Smooth muscle cell (in vitro differentiated cells): ENCODE measurements around the gene PPP1CB. TPM values are rescaled to one million over a fixed set of nuclear protein-coding genes. Genes with fewer than 3 reads are reported as not detected.

Experiments
- DNase-seq: peaks from one replicate; lab custom pipeline; 2025; ENCODE audit not compliant: unreplicated experiment; lab: John Stamatoyannopoulos, UW
- H2AFZ ChIP-seq: fragments of 200-600 bp; sonication (generic); 2 replicates; pipeline ENCODE4 v1.6.0; 2016; ENCODE audit warnings: antibody characterized with exemption, low read depth, mild to moderate bottlenecking
- H3F3A ChIP-seq: fragments of 200-600 bp; sonication (generic); 2 replicates; pipeline ENCODE4 v1.6.0; 2017; ENCODE audit warnings: antibody characterized with exemption, low read depth
- H3K27ac ChIP-seq: fragments of 200-600 bp; sonication (generic); 2 replicates; pipeline ENCODE4 v1.5.1; 2016; ENCODE audit warnings: low read depth, mild to moderate bottlenecking
- H3K27me3 ChIP-seq: fragments of 200-600 bp; sonication (generic); 2 replicates; pipeline ENCODE4 v1.6.1; 2016; ENCODE audit warnings: low read depth, mild to moderate bottlenecking
- H3K36me3 ChIP-seq: fragments of 200-600 bp; sonication (generic); 2 replicates; pipeline ENCODE4 v1.5.1; 2016; ENCODE audit warnings: low read depth
- H3K4me1 ChIP-seq: fragments of 200-600 bp; sonication (generic); 2 replicates; pipeline ENCODE4 v1.5.1; 2016; ENCODE audit warnings: low read depth
- H3K4me2 ChIP-seq: fragments of 200-600 bp; sonication (generic); 2 replicates; pipeline ENCODE4 v1.6.0; 2016; ENCODE audit warnings: mild to moderate bottlenecking
- H3K4me3 ChIP-seq: fragments of 200-600 bp; sonication (generic); 2 replicates; pipeline ENCODE4 v1.5.1; 2016; ENCODE audit warnings: mild to moderate bottlenecking
- H3K79me2 ChIP-seq: fragments of 200-600 bp; sonication (generic); 2 replicates; pipeline ENCODE4 v1.6.0; 2016; ENCODE audit warnings: low read depth, mild to moderate bottlenecking
- H3K9ac ChIP-seq: fragments of 200-600 bp; sonication (generic); 2 replicates; pipeline ENCODE4 v1.6.0; 2016; ENCODE audit warnings: low read depth
- H3K9me3 ChIP-seq: fragments of 200-600 bp; sonication (generic); replicated peaks from 2 replicates; pipeline ENCODE4 v1.5.1; 2016; ENCODE audit warnings: low read depth
- H4K20me1 ChIP-seq: fragments of 200-600 bp; sonication (generic); 2 replicates; pipeline ENCODE4 v1.6.0; 2016; ENCODE audit warnings: low read depth
- CTCF ChIP-seq: fragments of 200-600 bp; sonication (generic); IDR thresholded peaks from 2 replicates; pipeline ENCODE4 v1.5.1; 2017; ENCODE audit warnings: borderline replicate concordance, mild to moderate bottlenecking, antibody characterized with exemption; ENCODE audit not compliant: insufficient read depth, poor library complexity, severe bottlenecking
- WGBS: methylation state at CpG from one replicate; pipeline ENCODE4 v1.1.7; 2016; ENCODE audit warnings: low lambda C conversion rate; 5-methylcytosine and 5-hydroxymethylcytosine counted together
- polyA plus RNA-seq: library from polyadenylated mRNA; unstranded; fragments of >200 nt; fragmentation: Nextera tagmentation; extraction: Ambion mirVana; gene quantifications from 2 replicates; pipeline ENCODE4 v1.2.1, GENCODE V29; 2016
- total RNA-seq: library from RNA; depleted of rRNA; stranded (reverse); fragments of >200 nt; gene quantifications from 2 replicates; pipeline ENCODE4 v1.2.3, GENCODE V29; 2014

The PPP1CB gene
- total and polyA plus RNA-seq, 2 experiments from 2014 or later = 66.8 to 193 TPM

GRCh38 chr2:28802975-28803429, 51.4 kb downstream of the PPP1CB start:
- H3K4me1 ChIP-seq = no peaks in the 10 kb centered on the region
- peak overlapping the region; percentile 78 for H3K27ac ChIP-seq
- TF ChIP-seq CTCF = no peak
- no peaks in the 10 kb centered on the region for H3K9me3 ChIP-seq
- WGBS = 67% methylated on average over 4 of the region's 4 CpGs
- no peaks in the 10 kb centered on the region for H3K27me3 ChIP-seq
- peaks cover 47% of the 10 kb centered on the region for H4K20me1 ChIP-seq
- peak overlapping the region; percentile 8 for H3K9ac ChIP-seq
- H3K79me2 ChIP-seq = peaks cover 22% of the 10 kb centered on the region
- no peak for DNase-seq
- H3K36me3 ChIP-seq = peaks cover 8% of the 10 kb centered on the region
- H3F3A ChIP-seq = no peaks in the 10 kb centered on the region
- no peak overlapping the region for H2AFZ ChIP-seq
- no peak overlapping the region for H3K4me2 ChIP-seq
- H3K4me3 ChIP-seq = no peak overlapping the region

- Histone ChIP-seq H3K4me3 (peak overlapping the region; percentile 72), H3F3A (no peaks in the 10 kb centered on the region), H3K4me1 (no peaks in the 10 kb centered on the region), H2AFZ (no peak overlapping the region), H3K9ac (no peak overlapping the region), H3K79me2 (no peaks in the 10 kb centered on the region), H3K9me3 (no peaks in the 10 kb centered on the region), H3K27me3 (no peaks in the 10 kb centered on the region), H4K20me1 (peaks cover 3% of the 10 kb centered on the region), H3K27ac (no peak overlapping the region), H3K36me3 (no peaks in the 10 kb centered on the region), H3K4me2 (peak overlapping the region; percentile 99)
- WGBS = 74% methylated on average over 10 of the region's 10 CpGs
- no peak for DNase-seq
- no peak for TF ChIP-seq CTCF
These were observed 58.3 kb downstream of the PPP1CB start for GRCh38 chr2:28809927-28810326.

- Histone ChIP-seq H3K4me3 (peak within 1 kb of the TSS; percentile 72), H3K4me2 (peak within 1 kb of the TSS; percentile 99), H3K4me1 (no peaks in the 10 kb centered on the region), H3K79me2 (no peaks in the 10 kb centered on the region), H3K27me3 (no peaks in the 10 kb centered on the region), H3K36me3 (no peaks in the 10 kb centered on the region), H2AFZ (no peak within 1 kb of the TSS), H3F3A (no peaks in the 10 kb centered on the region), H4K20me1 (peaks cover 3% of the 10 kb centered on the region), H3K9me3 (no peaks in the 10 kb centered on the region), H3K27ac (no peak within 1 kb of the TSS), H3K9ac (no peak within 1 kb of the TSS)
- WGBS = 7% methylated on average over 72 of the region's 97 CpGs
- no peak for DNase-seq
- TF ChIP-seq CTCF = no peak
These were observed 59.0 kb downstream of the PPP1CB start, which contains the start of gene SPDYA for GRCh38 chr2:28810384-28811285. SPDYA (plus strand) TSS chr2:28810834; CDS start chr2:28816015, 5,181 bp downstream.
